K562 (cell line): ENCODE measurements around the gene PHF14. TPM values are rescaled to one million over a fixed set of nuclear protein-coding genes. Genes with fewer than 3 reads are reported as not detected.

Source experiments
- CEBPB ChIP-seq: fragments of 450-650 bp; IDR thresholded peaks from 2 replicates; pipeline ENCODE4 v1.6.1; 2016; ENCODE audit warnings: missing genetic modification characterization, missing compliant biosample characterization
- CHCHD3 ChIP-seq: fragments of 250-450 bp; sonication (Bioruptor Pico); IDR thresholded peaks from 2 replicates; pipeline ENCODE4 v2.1.2; 2022; ENCODE audit warnings: mild to moderate bottlenecking
- CREBBP ChIP-seq: IDR thresholded peaks from one replicate; pipeline ENCODE4 v1.6.1; 2012; ENCODE audit warnings: low read depth, mild to moderate bottlenecking, control low read depth, inconsistent platforms, low read length
- SLC30A9 ChIP-seq: fragments of 250-450 bp; sonication (Bioruptor Pico); IDR thresholded peaks from 2 replicates; pipeline ENCODE4 v1.8.0; 2022; ENCODE audit warnings: mild to moderate bottlenecking, moderate library complexity
- TARDBP ChIP-seq: fragments of 450-650 bp; IDR thresholded peaks from 2 replicates; pipeline ENCODE4 v1.6.1; 2016
- polyA plus RNA-seq, 8 experiments: library from polyadenylated mRNA; depleted of rRNA in 4 of 8; stranded (reverse) in 5 of 8; unstranded in 3 of 8; fragments of >200 nt; fragmentation: Nextera tagmentation in 2 of 8; fragmentation: Illumina TruSeq in 1 of 8; extraction: Ambion mirVana in 2 of 8; extraction: Trizol in 1 of 8; gene quantifications; 2 replicates each; pipeline versions ENCODE4 v1.2.1 to v1.2.3, GENCODE V29; 2011 to 2014; ENCODE audit warnings: inconsistent platforms in 1 of 8, missing spikeins in 1 of 8
- total RNA-seq, 7 experiments: library from RNA; depleted of rRNA in 6 of 7; stranded (reverse); fragments of >200 nt in 6 of 7; fragmentation: Illumina TruSeq in 2 of 7; extraction: Trizol in 2 of 7; gene quantifications; 2 replicates each; pipeline versions ENCODE4 v1.2.1 to v1.2.3, GENCODE V29; 2011 to 2021; ENCODE audit warnings: low replicate concordance in 1 of 7
- TF ChIP-seq, protein P1 (sequence below): fragments of 250-450 bp; sonication (Bioruptor Pico); IDR thresholded peaks from 2 replicates; pipeline ENCODE4 v1.5.0; 2021; ENCODE audit warnings: mild to moderate bottlenecking, moderate library complexity
- TF ChIP-seq, protein P2 (sequence below): fragments of 150-350 bp; IDR thresholded peaks from 2 replicates; pipeline ENCODE4 v1.6.1; 2014; ENCODE audit warnings: low read depth, mild to moderate bottlenecking, low read length, borderline replicate concordance
- TF ChIP-seq, protein P3 (sequence below), 3 experiments: fragments of 200-800 bp in 1 of 3; sonication (Bioruptor generic) in 1 of 3; sonication (generic) in 1 of 3; formaldehyde crosslinking in 1 of 3; IDR thresholded peaks; 2 replicates each; pipeline versions ENCODE4 v1.6.1 to v1.8.0; 2016 to 2022; ENCODE audit warnings: mild to moderate bottlenecking in 2 of 3, missing compliant biosample characterization in 2 of 3, missing genetic modification characterization in 2 of 3, missing genetic modification reagents in 1 of 3
- TF ChIP-seq, protein P4 (sequence below): fragments of 450-650 bp; conservative IDR thresholded peaks from 2 replicates; pipeline ENCODE4 v1.6.1; 2016; ENCODE audit warnings: missing genetic modification characterization, low read depth, mild to moderate bottlenecking, missing compliant biosample characterization, moderate library complexity

Gene PHF14
- total and polyA plus RNA-seq, 9 of the 15 experiments (the other 6 are each of a cell fraction or from before 2014, with no cell fraction given), result 27.5 to 67.6 (median 41.4) TPM

DNA sequence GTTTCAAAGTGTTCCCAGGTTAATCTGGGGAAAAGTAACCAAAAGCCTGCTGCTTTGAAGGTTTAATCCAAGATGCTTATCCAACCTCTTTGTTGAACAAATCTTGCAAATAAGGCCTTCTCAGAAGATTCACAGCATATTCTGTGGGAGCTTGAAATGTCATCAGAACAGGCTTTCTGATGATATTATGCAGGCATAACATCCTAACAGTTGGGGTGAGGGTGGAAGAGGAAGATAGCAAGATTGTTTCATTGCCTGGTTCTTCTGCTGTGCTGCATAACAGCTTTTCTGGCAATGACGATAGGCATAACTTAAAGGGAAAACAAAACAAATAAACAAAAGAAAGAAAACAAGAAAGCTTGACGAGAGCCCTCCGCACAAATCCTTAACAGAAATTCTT lies 217.4 kb downstream of the PHF14 start (continued):
- TF ChIP-seq, protein P1, sequence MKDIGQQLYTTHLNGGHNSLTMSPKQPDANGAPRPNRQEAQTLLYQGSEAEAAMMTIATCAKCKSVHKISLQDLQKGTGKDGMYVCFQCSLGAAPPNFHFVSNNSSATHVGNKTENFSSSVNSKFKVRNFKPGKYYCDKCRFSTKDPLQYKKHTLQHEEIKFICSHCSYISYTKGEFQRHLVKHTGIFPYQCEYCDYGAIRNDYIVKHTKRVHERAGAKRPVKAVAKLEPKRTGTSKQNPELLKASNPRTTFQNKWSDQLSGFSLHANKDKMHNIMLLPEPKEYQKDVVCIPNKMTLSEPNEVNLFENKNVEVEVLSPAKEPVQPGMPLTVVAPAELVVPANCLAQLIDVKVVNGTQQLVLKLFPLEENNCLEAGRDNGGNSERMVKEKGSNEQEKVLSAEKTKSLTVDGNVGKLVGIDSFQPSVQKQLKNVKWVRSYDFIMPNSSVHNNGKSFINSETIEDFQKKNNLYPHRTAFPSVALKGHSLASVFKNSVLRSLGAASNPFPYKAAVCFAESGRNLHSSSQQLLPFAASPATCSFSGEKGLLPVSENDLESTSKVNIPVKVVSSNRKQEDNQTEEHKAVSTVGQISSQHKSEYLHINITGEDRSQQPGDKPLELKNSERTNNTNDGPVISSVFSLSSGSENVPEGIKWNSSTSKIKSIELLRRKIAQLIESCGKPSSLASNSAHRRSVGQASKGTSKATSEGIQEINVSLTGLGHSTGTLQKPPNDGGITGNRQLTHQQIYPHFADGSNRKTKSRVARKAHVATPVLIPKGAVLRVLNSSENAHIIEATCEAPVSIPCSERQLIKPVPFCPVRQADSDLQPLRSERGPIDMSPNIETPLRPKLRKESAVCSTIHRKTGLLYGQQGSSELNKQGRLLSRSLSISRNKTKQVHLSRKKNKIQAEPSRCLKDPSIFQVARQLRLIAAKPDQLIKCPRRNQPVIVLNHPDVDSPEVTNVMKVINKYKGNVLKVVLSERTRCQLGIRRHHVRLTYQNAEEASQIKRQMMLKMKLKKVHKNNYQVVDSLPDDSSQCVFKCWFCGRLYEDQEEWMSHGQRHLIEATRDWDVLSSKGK, result no peak
- TF ChIP-seq SLC30A9 (CRISPR knock-in tag) (no peak), CREBBP (no peak), TARDBP (no peak), CEBPB (no peak), CHCHD3 (CRISPR knock-in tag) (no peak)
- TF ChIP-seq, protein P2, sequence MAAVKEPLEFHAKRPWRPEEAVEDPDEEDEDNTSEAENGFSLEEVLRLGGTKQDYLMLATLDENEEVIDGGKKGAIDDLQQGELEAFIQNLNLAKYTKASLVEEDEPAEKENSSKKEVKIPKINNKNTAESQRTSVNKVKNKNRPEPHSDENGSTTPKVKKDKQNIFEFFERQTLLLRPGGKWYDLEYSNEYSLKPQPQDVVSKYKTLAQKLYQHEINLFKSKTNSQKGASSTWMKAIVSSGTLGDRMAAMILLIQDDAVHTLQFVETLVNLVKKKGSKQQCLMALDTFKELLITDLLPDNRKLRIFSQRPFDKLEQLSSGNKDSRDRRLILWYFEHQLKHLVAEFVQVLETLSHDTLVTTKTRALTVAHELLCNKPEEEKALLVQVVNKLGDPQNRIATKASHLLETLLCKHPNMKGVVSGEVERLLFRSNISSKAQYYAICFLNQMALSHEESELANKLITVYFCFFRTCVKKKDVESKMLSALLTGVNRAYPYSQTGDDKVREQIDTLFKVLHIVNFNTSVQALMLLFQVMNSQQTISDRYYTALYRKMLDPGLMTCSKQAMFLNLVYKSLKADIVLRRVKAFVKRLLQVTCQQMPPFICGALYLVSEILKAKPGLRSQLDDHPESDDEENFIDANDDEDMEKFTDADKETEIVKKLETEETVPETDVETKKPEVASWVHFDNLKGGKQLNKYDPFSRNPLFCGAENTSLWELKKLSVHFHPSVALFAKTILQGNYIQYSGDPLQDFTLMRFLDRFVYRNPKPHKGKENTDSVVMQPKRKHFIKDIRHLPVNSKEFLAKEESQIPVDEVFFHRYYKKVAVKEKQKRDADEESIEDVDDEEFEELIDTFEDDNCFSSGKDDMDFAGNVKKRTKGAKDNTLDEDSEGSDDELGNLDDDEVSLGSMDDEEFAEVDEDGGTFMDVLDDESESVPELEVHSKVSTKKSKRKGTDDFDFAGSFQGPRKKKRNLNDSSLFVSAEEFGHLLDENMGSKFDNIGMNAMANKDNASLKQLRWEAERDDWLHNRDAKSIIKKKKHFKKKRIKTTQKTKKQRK, result no peak
- TF ChIP-seq, protein P3, sequence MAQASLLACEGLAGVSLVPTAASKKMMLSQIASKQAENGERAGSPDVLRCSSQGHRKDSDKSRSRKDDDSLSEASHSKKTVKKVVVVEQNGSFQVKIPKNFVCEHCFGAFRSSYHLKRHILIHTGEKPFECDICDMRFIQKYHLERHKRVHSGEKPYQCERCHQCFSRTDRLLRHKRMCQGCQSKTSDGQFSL (CRISPR knock-in tag; IDR thresholded peaks at IDR 0.05), result no peak
- TF ChIP-seq, protein P3 (tag; IDR thresholded peaks at IDR 0.05), result no peak
- TF ChIP-seq, protein P4, sequence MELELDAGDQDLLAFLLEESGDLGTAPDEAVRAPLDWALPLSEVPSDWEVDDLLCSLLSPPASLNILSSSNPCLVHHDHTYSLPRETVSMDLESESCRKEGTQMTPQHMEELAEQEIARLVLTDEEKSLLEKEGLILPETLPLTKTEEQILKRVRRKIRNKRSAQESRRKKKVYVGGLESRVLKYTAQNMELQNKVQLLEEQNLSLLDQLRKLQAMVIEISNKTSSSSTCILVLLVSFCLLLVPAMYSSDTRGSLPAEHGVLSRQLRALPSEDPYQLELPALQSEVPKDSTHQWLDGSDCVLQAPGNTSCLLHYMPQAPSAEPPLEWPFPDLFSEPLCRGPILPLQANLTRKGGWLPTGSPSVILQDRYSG (tag), result no peak
